ENCODE measurements around the gene MAP3K3.

Gene MAP3K3

DNA sequence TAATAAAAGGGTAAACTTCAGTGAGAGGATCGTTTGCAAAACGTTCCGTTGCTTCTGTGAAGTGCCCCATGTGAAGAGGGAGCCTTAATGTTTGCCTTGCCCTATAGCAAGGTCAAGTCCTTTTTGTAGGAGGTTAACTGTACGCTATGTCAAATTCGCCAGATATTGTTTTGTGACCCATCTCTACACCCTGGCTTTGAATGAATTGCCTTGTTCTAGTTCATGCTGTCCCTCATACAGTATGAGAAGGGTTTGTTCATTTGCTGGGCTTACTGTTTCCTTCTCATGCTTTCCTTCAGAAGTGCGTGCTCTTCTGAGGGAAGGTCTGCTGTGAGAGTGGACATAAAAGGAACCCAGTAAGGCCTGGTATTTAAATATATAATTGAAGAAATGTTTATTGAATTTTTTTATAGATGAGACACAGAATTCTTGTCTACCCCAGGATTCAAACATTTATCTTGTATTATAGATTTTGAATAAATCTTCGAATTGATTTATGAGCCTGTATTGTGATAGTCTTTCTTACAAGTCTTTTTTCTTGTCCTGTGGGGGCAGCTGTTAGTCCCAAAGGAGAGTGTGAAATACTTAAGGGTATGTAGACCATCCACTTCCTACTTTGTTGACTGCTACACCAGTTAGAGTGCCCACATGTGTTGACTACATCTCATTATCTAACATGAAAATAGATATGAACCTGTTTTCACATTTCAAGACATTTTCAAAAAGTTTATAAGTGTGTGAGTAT lies 1.7 kb downstream of the MAP3K3 start:
- no peak for TF ChIP-seq USF1 (IDR thresholded peaks at IDR 0.05)
- TF ChIP-seq CREB1 (IDR thresholded peaks at IDR 0.05; ENCODE audit: low read depth), result no peak
- TF ChIP-seq FOXM1 (IDR thresholded peaks at IDR 0.05; ENCODE audit: borderline replicate concordance, low read depth), result no peak
- TF ChIP-seq TEAD4 (IDR thresholded peaks at IDR 0.05), result no peak
- TF ChIP-seq EP300 (IDR thresholded peaks at IDR 0.05; ENCODE audit: borderline replicate concordance), result no peak
- TF ChIP-seq RAD21 (IDR thresholded peaks at IDR 0.05; ENCODE audit: low read depth), result no peak
- no peak for TF ChIP-seq ZBTB7A (IDR thresholded peaks at IDR 0.05; ENCODE audit: low read depth)
- TF ChIP-seq CEBPB (IDR thresholded peaks at IDR 0.05), result no peak
- TF ChIP-seq, protein P1, sequence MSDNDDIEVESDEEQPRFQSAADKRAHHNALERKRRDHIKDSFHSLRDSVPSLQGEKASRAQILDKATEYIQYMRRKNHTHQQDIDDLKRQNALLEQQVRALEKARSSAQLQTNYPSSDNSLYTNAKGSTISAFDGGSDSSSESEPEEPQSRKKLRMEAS (IDR thresholded peaks at IDR 0.05), result no peak
- TF ChIP-seq, protein P2, sequence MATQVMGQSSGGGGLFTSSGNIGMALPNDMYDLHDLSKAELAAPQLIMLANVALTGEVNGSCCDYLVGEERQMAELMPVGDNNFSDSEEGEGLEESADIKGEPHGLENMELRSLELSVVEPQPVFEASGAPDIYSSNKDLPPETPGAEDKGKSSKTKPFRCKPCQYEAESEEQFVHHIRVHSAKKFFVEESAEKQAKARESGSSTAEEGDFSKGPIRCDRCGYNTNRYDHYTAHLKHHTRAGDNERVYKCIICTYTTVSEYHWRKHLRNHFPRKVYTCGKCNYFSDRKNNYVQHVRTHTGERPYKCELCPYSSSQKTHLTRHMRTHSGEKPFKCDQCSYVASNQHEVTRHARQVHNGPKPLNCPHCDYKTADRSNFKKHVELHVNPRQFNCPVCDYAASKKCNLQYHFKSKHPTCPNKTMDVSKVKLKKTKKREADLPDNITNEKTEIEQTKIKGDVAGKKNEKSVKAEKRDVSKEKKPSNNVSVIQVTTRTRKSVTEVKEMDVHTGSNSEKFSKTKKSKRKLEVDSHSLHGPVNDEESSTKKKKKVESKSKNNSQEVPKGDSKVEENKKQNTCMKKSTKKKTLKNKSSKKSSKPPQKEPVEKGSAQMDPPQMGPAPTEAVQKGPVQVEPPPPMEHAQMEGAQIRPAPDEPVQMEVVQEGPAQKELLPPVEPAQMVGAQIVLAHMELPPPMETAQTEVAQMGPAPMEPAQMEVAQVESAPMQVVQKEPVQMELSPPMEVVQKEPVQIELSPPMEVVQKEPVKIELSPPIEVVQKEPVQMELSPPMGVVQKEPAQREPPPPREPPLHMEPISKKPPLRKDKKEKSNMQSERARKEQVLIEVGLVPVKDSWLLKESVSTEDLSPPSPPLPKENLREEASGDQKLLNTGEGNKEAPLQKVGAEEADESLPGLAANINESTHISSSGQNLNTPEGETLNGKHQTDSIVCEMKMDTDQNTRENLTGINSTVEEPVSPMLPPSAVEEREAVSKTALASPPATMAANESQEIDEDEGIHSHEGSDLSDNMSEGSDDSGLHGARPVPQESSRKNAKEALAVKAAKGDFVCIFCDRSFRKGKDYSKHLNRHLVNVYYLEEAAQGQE (IDR thresholded peaks at IDR 0.05; ENCODE audit: low read depth), result no peak
- TF ChIP-seq YY1 (IDR thresholded peaks at IDR 0.05; ENCODE audit: low read depth), result no peak
- TF ChIP-seq NFIC (IDR thresholded peaks at IDR 0.05), result no peak
- TF ChIP-seq TAF1 (IDR thresholded peaks at IDR 0.05; ENCODE audit: low read depth), result no peak
- TF ChIP-seq EGR1 (IDR thresholded peaks at IDR 0.05), result no peak
- TF ChIP-seq TCF12 (IDR thresholded peaks at IDR 0.05; ENCODE audit: low read depth), result no peak

GRCh38 chr17:63624531-63624880 lies 2.3 kb downstream of the MAP3K3 start:
- TF ChIP-seq, protein P2 (IDR thresholded peaks at IDR 0.05; ENCODE audit: low read depth), result no peak
- TF ChIP-seq CEBPB (IDR thresholded peaks at IDR 0.05) (no peak), RAD21 (IDR thresholded peaks at IDR 0.05; ENCODE audit: low read depth) (no peak), YY1 (IDR thresholded peaks at IDR 0.05; ENCODE audit: low read depth) (no peak), ZBTB7A (IDR thresholded peaks at IDR 0.05; ENCODE audit: low read depth) (no peak), EGR1 (IDR thresholded peaks at IDR 0.05) (no peak), USF1 (IDR thresholded peaks at IDR 0.05) (no peak), NFIC (IDR thresholded peaks at IDR 0.05) (no peak), CREB1 (IDR thresholded peaks at IDR 0.05; ENCODE audit: low read depth) (no peak), TEAD4 (IDR thresholded peaks at IDR 0.05) (no peak), EP300 (IDR thresholded peaks at IDR 0.05; ENCODE audit: borderline replicate concordance) (no peak)

DNA sequence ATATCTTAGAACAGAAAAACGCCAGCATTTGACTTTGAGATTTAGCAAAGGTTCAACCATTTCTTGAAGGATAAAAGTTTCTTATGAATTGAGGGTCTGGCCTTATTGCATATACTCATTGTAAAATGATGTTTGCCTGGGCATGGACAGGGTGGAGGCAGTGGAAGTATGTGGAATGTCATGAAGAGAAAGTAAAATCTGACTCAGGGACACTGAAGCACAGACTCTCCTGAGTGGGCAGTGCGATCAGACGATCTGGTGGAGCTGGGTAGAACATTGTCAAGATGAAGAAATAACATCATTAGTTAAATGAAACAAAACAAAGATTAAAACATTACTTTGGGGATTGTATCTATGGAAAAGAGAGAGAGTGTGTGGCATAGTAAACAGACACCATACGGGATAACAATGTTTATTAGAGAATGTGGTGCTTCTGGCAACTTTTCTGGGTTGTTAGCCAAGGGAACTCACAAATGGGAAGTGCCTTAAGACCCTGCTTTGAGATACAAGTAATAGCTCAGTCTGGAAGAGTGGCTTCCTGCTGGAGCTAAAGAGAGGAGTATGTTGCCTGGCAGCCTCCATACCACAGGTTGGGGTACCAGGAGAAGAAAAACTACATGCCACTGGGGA lies 4.4 kb downstream of the MAP3K3 start:
- TF ChIP-seq, protein P2 (IDR thresholded peaks at IDR 0.05; ENCODE audit: low read depth), result no peak
- TF ChIP-seq, protein P1 (IDR thresholded peaks at IDR 0.05), result no peak
- no peak for TF ChIP-seq CEBPB (IDR thresholded peaks at IDR 0.05)
- no peak for TF ChIP-seq USF1 (IDR thresholded peaks at IDR 0.05)
- no peak for TF ChIP-seq ZBTB7A (IDR thresholded peaks at IDR 0.05; ENCODE audit: low read depth)
- no peak for TF ChIP-seq TAF1 (IDR thresholded peaks at IDR 0.05; ENCODE audit: low read depth)
- TF ChIP-seq EP300 (IDR thresholded peaks at IDR 0.05; ENCODE audit: borderline replicate concordance), result no peak
- no peak for TF ChIP-seq NFIC (IDR thresholded peaks at IDR 0.05)
- TF ChIP-seq EGR1 (IDR thresholded peaks at IDR 0.05), result no peak
- no peak for TF ChIP-seq RAD21 (IDR thresholded peaks at IDR 0.05; ENCODE audit: low read depth)
- TF ChIP-seq TEAD4 (IDR thresholded peaks at IDR 0.05), result no peak
- no peak for TF ChIP-seq FOXM1 (IDR thresholded peaks at IDR 0.05; ENCODE audit: borderline replicate concordance, low read depth)
- no peak for TF ChIP-seq YY1 (IDR thresholded peaks at IDR 0.05; ENCODE audit: low read depth)
- TF ChIP-seq TCF12 (IDR thresholded peaks at IDR 0.05; ENCODE audit: low read depth), result no peak
- TF ChIP-seq CREB1 (IDR thresholded peaks at IDR 0.05; ENCODE audit: low read depth), result no peak
